IMR-90 (cell line): Measurements from ENCODE around the gene KAT6B.

Source experiments
- CEBPB ChIP-seq: IDR thresholded peaks from 2 replicates; pipeline ENCODE4 v1.6.1; 2012; ENCODE audit warnings: low read depth, low read length, improper control_type of control experiment
- FOS ChIP-seq: fragments of 150-350 bp; IDR thresholded peaks from 2 replicates; pipeline ENCODE4 v1.6.1; 2016; ENCODE audit warnings: low read depth, low read length
- POLR2A ChIP-seq: IDR thresholded peaks from 2 replicates; pipeline ENCODE4 v1.6.1; 2012; ENCODE audit warnings: mild to moderate bottlenecking, low read depth, low read length
- TF ChIP-seq, protein P1 (sequence below): conservative IDR thresholded peaks from 2 replicates; pipeline ENCODE4 v1.5.1; 2012; ENCODE audit warnings: mild to moderate bottlenecking, low read depth, low read length, improper control_type of control experiment

GRCh38 chr10:74839708-74840107 is 13.3 kb downstream of the KAT6B start:
- TF ChIP-seq, protein P1, sequence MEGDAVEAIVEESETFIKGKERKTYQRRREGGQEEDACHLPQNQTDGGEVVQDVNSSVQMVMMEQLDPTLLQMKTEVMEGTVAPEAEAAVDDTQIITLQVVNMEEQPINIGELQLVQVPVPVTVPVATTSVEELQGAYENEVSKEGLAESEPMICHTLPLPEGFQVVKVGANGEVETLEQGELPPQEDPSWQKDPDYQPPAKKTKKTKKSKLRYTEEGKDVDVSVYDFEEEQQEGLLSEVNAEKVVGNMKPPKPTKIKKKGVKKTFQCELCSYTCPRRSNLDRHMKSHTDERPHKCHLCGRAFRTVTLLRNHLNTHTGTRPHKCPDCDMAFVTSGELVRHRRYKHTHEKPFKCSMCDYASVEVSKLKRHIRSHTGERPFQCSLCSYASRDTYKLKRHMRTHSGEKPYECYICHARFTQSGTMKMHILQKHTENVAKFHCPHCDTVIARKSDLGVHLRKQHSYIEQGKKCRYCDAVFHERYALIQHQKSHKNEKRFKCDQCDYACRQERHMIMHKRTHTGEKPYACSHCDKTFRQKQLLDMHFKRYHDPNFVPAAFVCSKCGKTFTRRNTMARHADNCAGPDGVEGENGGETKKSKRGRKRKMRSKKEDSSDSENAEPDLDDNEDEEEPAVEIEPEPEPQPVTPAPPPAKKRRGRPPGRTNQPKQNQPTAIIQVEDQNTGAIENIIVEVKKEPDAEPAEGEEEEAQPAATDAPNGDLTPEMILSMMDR: no peak
- no peak for TF ChIP-seq CEBPB
- no peak for TF ChIP-seq POLR2A
- TF ChIP-seq FOS: no peak
